TTC549 (cell line): ENCODE results near the gene GPS1.
A peak's percentile ranks its signal among the peaks of the same experiment; 100 is the strongest.
"Not testable (repeated sequence)": the region's sequence is repeated elsewhere in the genome, so short reads cannot be mapped to it uniquely, and the experiment has no call there.

Experiments
- FAIRE-seq: peaks from 2 replicates; lab custom pipeline; 2012; peaks lifted over from hg19 to GRCh38; lab: Jason Lieb, UNC

GPS1 gene

DNA sequence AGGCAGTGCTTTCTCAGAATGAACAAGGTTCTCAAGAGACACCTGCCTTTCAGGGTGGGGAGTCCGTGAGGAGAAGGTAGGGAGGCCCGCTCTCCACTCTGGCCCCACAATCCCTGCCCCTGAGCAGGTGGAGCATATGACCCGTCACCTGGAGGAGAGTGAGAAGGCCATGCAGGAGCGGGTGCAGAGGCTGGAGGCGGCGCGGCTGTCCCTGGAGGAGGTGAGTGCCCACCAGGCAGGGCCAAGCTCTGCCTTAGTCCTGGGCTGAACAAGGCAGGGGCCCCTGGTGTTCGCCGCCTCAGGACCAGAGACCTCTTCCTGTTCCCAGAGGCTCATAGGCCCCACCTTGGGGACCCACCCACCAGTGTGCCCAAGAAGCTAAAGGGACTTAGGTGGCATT is 22.7 kb upstream of the GPS1 start:
- FAIRE-seq = no peak

DNA sequence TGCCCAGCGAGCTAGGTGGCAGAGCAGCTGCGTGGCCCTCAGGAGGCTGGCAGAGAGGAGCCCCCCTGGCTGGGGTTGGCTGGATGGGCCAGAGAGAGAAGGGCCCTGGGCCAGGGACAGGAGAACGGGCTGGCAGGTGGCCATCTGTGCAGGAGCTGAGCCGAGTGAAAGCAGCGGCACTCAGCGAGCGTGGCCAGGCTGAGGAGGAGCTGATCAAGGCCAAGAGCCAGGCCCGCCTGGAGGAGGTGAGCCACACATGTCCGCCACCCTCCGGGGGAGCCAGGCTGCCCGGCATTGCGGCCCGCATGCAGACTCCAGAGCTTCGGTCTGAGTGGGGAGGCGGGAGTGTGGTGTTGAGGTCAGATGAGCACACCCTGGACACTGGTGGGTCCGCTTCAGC is 22.3 kb upstream of the GPS1 start:
- no peak for FAIRE-seq

DNA sequence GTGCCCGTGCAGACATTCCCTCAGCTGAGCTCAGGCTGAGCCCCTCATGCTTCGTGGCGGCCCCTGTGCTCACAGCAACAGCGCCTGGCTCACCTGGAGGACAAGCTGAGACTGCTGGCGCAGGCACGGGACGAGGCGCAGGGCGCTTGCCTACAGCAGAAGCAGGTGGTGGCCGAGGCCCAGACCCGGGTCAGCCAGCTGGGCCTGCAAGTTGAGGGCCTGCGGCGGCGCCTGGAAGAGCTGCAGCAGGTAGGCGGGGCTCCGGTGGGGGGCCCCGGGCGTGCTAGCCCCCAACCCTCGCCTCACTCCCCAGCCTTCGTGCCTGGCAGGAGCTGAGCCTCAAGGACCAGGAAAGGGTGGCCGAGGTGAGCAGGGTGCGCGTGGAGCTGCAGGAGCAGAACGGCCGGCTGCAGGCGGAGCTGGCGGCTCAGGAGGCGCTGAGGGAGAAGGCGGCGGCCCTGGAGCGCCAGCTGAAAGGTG is 21.7 kb upstream of the GPS1 start:
- FAIRE-seq = no peak

DNA sequence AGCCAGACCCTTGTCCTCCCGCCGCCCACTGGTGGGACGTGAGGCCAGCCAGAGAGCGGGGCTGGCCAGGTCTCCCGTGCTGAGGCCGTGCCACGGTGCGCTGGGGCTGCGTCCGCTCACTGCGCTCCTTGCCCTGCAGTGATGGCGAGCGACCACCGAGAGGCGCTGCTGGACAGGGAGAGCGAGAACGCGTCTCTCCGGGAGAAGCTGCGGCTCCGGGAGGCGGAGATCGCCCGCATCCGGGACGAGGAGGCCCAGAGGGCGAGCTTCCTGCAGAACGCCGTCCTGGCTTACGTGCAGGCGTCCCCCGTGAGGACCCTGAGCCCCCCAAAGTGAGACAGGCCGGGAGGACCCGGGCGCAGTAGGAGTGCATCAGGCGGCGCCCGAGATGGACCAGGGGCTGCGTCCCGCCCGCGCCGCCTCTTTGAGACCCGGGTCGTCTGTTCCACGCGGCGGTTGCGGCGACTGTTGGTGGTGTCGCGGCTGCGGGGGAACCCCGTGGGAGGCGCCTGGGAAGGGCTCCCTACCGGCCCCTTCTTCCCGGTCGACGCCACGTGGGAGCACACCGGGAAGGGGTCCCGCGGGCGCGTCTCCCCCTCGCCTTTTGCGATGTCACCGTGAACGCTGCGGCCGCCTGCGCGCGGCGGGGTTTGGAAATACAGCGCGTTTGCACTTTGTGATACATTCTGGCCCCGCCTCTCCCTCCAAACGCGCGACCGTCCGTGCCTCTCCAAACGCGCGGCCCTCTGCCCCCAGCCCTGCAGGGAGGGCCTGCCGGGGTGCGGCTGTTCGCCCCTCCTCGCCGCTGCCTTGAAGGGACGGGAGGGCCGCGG is 21.0 kb upstream of the GPS1 start:
- FAIRE-seq = no peak

DNA sequence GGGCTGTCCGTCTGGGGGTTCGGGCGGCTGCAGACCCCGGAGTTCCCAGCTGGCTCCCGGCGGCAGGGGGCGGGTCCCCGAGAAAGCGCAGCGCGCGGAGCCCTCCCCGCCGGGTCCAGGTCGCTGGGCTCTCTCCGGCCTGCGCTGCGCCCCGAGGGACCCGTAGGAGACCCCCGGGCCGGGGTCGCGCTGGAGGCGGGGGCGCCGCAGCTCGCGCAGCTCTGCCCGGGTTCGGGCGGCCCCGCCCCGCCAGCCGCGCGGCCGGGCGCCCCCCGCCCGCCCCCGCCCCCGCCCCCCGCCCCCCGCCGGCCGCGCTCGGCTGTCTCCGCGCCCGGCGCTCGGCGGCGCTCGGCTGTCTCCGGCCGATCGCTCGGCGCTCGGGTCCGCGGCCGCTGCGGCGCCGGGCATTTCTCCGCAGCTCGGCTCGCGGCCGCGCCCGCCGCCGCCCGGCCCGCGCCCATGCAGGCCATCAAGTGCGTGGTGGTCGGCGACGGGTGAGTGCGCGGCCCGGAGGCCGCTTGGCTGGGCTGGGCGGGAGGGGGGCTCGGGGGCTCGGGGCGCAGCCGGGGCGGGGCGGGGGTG is 20.3 kb upstream of the GPS1 start, which contains the start of gene RAC3:
Gene RAC3 (plus strand): TSS at position 376 of the 582 bp plus-strand sequence. CDS start 84 bp downstream, at position 460.
- no peak for FAIRE-seq

DNA sequence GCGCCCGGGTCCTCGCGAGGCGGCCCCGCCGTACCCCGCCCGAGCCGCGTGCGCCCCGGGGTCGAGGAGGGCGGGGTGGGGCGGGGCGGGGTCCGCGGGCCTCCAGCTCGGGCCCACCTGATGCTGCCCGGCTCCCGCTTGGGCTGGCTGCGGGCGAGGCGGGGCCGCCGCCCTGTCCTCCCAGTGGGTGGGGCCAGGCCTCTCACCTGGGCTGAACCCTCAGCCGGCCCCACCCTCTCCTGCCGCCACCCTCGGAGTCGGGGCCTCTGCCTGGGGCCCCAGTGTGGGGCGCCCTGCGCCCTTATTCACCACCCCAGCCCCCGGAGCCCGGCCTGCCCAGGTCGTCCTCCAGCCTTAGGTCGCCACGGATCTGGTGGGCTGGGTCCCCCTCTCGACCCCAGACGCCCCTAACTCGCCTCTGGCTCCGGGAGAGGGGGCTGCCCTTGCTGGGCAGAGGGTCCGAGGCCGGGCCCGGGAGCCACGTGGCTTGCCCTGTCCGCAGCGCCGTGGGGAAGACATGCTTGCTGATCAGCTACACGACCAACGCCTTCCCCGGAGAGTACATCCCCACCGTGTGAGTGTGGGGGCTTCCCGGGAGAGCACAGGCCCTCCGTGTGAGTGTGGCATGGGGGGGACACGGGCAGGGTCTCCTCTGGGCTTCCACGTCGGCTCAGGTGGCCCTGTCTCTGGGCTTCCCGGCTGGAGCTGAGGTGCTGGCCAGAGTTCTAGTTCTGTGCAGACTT is 19.6 kb upstream of the GPS1 start:
- no peak for FAIRE-seq

DNA sequence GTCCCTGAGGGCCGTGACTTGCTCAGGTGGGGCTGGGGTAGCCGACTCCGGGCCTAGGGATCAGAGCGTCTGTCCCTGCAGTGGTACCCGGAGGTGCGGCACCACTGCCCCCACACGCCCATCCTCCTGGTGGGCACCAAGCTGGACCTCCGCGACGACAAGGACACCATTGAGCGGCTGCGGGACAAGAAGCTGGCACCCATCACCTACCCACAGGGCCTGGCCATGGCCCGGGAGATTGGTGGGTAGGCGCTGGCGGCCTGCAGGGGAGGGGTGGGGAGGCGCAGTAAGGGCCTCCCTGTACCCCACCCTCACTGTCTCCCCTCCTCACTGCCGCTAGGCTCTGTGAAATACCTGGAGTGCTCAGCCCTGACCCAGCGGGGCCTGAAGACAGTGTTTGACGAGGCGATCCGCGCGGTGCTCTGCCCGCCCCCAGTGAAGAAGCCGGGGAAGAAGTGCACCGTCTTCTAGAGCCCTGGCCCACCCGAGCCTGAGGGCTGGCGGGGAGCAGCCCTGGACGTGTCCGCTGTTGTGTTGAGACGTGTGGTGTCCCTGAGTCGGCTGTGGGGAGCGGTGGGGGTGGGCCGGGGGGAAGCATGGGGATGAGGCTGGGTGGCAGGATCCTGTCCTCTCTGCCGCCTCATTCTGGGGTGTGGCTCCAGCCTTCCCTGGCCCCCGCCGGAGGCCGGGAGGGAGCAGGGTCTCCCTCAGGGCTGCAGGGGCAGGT is 18.2 kb upstream of the GPS1 start:
- no peak for FAIRE-seq

DNA sequence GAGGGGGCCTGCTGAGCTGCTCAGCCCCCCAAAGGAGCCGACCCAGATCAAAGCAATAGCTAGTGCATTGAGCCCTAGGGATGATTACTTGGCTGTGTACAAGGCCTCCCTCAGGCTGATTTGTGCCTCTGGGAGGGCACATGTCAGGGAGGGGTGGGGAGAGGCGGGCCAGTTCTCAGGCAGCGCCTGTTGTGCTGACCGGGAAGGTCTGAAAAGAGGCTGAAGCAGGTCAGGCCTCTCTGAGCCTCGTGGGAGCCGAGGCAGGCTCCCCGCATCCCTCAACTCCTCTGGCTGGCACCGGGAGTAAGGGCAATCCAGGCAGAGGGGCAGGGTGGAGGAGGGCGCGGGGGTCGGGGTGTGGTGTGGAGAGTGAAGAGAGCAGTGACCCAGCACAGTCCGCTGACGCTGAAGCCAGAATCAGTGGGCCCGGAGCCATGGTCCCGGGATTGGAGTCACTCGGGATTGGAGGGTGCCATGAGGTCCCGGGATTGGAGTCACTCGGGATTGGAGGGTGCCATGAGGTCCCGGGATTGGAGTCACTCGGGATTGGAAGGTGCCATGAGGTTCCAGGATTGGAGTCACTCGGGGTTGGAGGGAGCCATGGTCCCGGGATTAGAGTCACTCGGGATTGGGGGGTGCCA is 17.2 kb upstream of the GPS1 start:
- no peak for FAIRE-seq

DNA sequence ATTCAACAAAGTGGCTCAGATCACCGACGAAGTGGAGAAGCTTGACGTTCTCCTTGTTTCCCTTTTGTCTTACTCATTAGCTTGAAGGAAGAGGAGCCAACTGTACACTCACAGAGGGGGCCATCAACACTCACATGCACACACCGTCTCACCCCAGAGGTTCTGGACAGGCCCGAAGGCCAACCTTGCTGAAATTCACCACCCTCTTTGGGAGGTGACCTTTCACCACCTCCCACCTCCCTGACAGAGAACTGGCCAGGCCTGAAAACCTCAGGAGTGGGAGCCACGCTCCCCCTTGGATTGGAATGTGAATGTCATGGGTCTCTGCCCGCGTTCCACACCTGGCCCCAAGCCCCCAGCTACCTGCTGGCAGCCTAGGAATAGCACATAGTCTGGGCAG is 16.2 kb upstream of the GPS1 start:
- no peak for FAIRE-seq

DNA sequence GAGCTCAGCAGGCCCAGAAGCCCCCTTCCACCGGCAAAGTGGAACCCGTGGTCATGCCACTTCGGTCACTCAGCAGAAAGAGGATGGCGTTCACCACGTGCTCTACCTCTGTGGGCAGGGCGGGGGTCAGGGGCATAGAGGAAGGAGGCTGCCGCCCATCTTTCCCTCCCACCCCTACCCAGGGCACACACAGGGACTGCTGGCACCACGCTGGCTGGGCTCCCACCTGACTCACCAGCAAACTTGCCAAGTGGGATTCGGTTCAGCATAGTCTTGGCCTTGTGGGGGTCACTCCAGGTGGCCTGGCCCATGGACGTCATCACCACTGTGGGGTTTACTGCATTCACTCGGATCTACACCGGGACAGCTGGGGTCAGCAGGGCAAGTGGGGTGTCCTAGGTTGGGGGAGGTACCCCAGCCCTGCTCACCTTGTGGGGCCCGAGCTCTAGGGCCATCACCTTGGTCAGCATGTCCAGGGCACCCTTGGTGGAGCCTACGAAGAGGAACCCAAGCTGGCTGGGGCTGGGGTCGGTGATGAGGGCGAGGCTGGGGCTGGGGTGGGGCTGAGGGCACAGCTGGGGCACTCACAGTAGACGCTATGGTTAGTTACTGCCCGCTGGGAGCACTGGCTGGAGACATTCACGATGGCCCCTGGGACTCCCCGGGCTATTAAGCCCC is 15.6 kb upstream of the GPS1 start:
- no peak for FAIRE-seq

DNA sequence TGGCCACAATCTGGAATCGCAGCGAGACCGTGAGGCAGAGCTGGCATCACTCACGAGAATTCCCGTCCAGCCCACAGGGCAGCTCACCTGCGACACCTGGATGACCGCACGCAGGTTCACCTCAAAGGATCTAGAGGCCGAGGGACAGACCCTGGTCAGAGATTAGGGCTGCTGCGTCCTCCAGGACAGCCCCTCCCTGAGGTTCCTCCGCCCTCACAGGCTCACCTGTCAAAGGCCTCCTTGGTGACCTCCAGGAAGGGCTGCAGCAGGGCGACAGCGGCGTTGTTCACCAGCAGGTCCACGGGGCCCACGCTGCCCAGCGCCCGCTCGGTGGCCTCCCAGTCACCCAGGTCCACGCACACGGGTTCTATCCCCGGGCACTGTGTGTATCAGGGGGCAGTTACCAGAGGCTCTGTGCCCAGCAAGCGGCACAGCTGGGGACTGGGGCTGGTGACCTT is 15.0 kb upstream of the GPS1 start:
- no peak for FAIRE-seq

DNA sequence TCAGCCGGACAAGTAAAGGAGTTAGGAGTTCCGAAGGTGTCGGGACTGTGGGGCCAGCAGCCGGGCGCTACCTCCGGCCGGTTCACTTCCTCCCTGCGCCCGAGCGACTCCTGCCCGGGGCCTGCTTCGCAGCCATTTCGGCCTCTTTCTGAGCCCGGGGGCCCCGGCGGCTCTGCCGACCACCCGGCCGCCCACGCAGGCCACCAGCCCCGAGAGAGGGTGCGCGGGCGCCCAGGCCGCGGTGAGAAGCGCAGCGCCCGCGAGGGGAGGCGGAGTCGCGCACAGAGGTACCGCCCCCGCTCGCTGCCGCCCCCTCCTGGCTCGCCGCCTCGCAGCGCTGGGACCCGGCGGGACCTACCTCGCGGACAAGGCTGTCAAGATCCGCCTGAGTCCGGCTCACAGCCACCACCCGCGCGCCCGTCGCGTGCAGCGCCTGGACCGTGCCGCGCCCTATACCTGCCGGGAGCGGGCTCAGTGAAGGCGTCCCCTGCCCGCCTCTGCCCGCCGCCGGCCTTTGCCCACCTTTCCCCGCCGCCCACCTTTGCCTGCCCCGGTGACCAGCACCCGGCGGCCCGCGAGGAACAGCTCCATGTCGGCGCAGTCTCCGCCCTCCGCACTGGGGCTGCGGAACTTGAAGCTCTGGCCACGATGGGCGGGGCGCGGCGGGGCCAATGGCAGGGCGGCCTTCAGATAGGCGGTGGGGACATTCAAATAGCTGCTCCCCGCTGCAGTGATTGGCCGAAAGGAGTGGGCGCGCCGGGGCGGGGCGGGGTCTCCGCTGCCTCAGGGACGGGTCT is 14.4 kb upstream of the GPS1 start, which contains the start of gene DCXR:
Gene DCXR (minus strand): TSS at position 606 of the 797 bp plus-strand sequence. CDS start 15 bp downstream, at position 591.
- FAIRE-seq = peak; percentile 83

DNA sequence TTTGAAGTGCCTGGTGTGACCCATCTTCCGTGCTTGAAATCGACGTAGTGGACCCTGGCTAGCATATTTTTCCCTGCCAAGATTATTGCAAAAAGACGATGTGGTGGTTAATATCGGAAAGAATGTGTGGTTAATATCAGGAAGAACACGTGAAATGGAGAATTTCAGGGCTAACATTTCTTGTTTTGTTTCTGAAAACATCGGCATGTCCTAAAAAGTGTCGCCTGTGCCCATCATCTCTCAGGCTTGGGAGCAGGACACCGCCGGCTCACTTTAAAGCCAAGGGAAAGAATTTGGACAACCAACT is 13.9 kb upstream of the GPS1 start:
- FAIRE-seq = no peak

DNA sequence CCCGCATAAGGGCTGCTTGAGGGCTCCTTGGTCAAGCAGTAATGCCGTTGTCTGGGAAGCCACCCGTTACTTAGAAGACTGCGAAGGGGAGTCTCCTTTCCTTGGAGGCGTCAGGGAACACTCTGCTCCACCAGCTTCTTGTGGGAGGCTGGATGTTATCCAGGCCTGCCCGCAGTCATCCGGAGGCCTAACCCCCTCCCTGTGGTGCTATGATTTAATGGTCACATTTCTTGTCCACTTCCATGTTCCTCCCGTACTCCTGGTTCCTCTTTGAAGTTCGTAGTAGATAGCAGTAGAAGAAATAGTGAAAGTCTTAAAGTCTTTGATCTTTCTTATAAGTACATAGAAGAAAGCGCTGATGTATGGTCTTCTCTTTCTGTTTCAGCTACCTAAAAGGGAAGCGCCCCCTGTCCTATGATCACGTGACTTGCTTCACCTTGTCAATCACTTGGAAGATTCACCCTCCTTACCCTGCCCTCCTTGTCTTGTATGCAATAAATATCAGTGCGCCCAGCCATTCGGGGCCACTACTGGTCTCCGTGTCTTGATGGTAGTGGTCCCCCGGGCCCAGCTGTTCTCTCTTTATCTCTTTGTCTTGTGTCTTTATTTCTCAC is 12.8 kb upstream of the GPS1 start:
- not testable (repeated sequence) for FAIRE-seq

DNA sequence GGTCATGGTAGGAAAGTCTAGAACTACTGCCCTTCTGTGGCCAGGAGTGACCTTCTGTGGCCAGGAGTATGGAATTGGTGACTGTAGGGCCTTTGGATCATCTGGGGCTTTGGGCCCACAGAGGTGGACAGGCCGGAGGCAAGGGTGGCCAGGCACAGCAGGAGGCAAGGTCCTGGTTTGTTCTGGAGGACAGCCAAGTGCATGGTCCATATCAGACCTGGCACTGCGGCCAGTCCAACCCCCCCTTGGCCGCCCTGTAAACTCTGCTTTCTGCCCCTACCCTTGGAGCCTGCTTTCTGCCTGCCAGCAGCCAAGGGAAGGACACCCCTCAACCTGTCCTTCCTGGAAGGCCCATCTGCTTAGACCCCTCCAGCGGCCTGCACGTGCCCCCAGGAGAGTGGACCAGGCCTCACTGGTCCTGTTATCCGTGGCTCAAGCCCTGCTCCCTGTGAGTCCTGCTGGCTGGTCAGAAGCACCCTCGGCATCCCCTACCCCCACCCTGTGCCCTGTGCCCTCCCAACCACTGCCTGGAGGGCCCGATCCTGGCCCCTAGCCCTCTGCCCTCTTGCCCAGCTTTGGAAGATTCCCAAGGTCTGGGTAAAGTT is 11.9 kb upstream of the GPS1 start:
- no peak for FAIRE-seq

DNA sequence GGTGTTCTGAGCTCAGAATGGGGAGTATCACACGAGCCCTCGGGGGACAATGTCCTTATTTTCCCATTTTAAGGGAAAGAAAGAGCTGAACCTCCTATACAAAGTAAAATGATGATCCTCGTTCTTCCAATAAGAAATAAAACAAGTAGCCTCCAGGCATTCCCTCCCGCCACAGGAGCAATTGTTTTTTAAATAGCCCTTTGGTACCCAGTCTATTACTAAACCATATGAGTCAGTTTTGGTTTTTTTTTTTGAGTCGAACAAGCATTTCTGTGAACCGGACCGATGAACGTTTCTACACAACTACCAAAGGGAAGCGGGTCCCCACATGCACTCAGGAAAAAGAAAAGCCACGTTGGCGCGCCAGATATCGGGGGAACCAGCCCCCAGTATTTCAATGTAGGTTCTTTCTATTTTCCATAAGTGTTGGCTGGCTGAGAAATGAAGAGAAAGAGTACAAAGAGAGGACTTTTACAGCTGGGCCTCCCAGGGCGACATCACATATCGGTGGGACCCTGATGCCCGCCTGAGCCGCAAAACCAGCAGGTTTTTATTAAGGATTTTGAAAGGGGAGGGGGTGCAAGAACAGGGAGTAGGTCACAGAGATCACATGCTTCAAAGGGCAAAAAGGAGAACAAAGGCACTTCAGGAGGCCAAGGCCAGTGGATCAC is 10.4 kb upstream of the GPS1 start:
- FAIRE-seq = no peak

DNA sequence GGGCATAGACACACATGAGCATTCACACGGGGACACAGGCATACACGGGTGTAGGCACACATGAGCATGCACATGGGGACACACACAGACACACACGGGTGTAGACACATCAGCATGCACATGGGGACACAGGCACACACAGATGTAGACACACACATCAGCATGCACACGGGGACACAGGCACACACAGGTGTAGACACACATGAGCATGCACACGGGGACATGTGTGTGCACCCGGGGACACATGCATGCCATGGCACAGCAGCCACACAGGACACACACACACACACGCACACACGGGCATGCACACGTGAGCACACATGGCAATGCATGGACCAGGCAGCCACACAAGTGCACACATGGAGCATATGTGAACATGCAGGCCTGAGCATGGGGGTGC is 9.0 kb upstream of the GPS1 start:
- FAIRE-seq = no peak

DNA sequence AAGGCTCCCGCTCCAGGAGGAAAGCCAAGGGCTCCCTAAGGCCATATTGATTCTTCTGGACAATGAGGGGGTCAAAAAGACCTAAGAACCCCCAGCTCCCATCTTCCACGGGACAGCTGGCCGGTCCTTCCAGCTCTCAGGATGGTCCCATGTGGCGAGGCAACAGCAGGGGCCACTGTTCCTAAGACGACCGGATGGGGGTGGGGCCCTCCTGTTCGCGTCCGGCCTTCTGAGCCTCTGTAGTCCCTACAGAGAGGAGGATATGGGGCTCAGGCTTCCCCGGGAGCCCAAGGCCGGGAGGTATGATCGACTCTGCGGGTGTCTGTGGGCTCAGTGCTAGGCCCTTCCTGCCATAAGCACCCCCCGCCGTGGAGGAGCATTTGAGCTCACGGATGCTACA is 8.2 kb upstream of the GPS1 start:
- no peak for FAIRE-seq

DNA sequence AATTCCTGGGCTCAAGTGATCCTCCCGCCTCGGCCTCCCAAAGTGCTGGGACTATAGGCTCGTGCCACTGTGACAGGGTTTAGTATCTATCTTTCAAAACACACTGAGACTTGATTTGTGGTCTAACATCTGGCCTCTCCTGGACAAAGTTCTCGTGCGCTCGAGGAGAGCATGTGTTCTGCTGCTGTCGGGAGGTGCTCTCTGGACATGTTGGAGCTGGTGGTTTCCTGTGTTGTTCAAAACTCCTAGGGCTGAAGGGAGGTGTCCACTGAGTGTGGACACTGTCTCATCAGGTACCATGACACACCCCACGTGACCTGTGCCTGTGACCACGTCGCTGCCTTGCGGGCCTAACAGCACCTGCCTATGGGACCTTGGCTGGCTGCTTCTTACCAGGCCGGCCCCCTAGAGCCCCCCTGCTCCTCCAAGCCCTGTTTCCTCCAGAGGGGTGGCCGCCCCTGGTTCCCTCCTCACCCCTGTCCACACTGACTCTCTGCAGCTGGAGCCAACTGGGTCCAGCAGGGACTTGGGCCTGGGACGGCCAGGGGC is 5.7 kb upstream of the GPS1 start:
- FAIRE-seq = no peak
